HUDEP-2 (cell line): Measurements from ENCODE around the gene PHAF1.

ENCODE experiments used
- DNase-seq, 76 experiments: peaks; one replicate each; lab custom pipeline; 2025; ENCODE audit not compliant: unreplicated experiment in 76 of 76; lab: John Stamatoyannopoulos, UW

The PHAF1 gene

DNA sequence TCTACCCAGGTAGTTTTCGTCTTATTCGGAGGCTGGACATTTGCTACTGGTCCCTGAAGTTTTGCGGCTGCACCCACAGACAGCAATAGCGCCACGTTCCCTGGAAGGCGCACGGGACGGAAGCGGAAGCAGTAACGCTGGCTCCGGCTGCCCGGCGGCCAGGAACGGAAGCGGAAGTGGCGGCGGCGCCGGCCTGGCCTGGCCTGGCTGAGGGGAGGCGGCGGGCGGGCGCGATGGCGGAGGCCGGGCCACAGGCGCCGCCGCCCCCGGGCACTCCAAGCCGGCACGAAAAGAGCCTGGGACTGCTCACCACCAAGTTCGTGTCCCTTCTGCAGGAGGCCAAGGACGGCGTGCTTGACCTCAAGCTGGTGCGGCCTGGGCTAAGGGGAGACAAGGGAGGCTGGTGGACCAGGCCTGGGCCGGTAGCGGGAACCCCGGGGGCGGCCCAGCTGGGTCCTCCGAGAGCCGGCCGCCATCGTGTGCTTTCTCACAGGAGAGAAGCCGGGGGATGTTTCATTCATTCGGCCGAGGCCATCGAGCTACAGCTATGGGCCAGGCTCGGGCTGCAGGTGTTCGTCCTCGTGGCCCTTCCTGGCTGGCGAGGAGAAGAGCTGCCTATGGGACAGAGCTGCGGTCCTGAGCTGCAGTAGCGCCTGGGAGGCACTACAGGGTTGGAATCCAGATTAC is 82.4 kb downstream of the PHAF1 start, which contains the start of gene E2F4:
Gene E2F4 (plus strand): TSS at position 161 of the 687 bp plus-strand sequence. CDS start 73 bp downstream, at position 234.
- peak in 73 of 76 experiments; percentile 30 to 91 (median 81) for DNase-seq

DNA sequence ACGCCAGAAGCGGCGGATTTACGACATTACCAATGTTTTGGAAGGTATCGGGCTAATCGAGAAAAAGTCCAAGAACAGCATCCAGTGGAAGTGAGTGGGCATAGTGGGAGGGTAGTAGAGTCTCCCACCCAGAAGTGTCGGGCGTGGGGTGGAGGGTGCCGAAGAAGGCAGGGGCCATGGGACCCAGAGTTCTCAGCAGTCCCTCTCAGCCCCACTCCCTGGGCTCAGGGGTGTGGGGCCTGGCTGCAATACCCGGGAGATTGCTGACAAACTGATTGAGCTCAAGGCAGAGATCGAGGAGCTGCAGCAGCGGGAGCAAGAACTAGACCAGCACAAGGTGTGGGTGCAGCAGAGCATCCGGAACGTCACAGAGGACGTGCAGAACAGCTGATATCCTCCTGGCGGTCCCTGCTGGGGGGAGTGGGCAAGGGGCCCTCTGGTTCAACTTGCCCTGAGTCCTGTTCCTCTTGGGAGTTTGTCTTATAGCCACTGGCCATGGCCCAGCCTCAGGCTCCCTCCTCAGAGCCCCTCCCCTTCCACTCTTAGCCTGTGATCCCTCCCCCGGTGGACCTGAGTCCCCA is 83.1 kb downstream of the PHAF1 start:
- DNase-seq, result peak in 11 of 76 experiments; percentile 11 to 54 (median 26)

DNA sequence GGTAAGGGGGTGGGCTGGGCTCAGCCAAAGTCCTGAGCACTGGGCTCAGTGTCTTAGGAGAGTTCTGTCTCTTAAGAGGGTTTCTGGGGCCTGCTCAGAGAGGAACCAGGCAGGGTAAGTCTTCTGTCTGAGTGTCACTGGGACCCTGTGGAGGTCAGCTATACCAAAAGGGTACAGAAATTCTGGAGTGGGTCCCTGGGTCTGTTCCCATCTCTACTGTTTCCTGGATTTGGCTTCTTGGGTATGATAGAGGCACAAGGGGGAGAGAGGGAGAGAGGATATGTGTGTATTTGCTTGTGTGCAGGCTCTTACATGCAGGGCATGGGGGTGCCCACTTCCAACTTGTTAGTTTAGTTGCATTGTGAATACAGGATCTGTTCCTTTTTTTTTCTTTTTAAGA is 83.8 kb downstream of the PHAF1 start:
- DNase-seq, result no peak

DNA sequence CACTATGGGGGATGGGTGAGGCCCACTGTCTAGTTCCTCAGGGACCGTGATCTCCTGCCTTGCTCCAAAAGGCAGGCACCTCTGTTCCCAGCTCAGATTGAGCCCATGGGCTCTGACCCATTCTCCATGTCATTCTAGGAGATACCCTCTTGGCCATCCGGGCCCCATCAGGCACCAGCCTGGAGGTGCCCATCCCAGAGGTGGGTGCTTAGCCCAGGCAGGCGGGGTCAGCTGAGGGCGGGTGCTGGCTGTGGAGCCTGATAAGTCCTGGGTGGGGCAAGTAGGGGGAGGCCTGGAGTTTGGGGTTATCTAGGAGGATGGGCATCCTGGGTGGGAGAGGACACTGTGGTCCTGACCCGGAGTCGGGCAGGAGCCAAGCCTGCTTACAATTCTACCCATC is 84.5 kb downstream of the PHAF1 start:
- peak in 73 of 76 experiments; percentile 22 to 89 (median 72) for DNase-seq

DNA sequence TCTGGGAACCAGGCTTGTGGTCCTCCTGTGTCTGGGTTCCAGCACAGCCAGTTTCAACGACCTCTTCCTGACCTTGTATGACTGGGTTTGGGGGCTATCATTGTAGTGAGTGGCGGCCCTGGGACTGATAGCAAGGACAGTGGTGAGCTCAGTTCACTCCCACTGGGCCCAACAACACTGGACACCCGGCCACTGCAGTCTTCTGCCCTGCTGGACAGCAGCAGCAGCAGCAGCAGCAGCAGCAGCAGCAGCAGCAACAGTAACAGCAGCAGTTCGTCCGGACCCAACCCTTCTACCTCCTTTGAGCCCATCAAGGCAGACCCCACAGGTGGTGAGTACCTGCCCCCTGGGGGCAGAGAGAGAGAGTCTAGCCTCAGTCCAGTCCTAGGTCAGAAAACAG is 85.9 kb downstream of the PHAF1 start:
- DNase-seq, result no peak

DNA sequence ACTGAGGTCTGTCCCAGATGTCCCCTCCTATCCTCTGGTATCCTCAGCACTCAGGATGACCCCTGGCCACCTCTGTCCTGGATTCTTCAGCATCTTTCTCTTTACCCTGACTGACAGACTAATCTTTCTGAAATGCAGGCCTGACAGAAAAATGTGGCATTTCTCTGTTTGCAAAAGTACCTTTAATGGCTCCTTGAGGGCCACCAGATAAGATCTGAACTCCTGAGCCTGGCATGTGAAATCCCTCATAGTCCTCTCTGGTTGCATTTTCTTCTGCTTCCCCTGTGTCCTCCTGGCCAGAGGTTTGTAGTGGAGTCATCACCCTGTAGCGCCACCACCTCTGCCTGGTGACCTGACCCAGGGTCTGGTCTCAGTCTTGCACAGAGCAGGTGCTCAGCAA is 87.1 kb downstream of the PHAF1 start:
- DNase-seq, result no peak

DNA sequence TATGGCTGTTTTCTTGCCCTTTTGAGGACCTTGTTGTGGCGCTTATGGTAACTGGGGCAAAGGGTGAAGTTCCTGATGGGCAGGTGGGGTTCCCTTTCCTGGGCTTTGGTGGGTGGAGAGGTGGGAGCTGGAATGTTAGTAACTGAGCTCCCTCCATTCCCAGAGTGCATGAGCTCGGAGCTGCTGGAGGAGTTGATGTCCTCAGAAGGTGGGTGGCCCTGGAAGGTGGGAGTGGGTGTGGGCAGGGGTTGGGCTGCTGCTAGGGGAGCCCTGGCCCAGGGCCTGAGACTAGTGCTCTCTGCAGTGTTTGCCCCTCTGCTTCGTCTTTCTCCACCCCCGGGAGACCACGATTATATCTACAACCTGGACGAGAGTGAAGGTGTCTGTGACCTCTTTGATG is 88.0 kb downstream of the PHAF1 start:
- no peak for DNase-seq
